ENCODE results near the gene GRIN2D.

DNA sequence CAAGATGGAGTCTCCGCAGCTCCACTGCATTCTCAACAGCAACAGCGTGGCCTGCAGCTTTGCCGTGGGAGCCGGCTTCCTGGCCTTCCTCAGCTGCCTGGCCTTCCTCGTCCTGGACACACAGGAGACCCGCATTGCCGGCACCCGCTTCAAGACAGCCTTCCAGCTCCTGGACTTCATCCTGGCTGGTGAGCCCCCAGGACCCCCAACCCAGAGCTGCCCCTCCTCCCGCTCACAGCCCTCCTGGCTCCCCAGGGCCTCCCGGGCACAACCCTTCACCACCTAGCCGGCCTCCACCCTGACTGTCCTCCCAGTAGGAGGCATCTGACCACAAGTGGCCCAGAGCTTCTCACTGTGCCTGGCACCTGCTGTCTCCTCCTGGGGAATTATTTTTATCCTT is 19.9 kb upstream of the GRIN2D start:
- no peak for TF ChIP-seq POLR2A (IDR thresholded peaks at IDR 0.05; ENCODE audit: low read length)
- no peak for TF ChIP-seq GATA1 (IDR thresholded peaks at IDR 0.05; ENCODE audit: low read depth, low read length)

All from erythroblast (primary cell).